Renal pelvis (tissue), 4 donors: ENCODE measurements around the gene GLCCI1. TPM values are rescaled to one million over a fixed set of nuclear protein-coding genes. Genes with fewer than 3 reads are reported as not detected.

Experiments used
- DNase-seq: peaks from one replicate; pipeline ENCODE4 v3.0.0-alpha.2; 2013
- polyA plus RNA-seq, 3 donors: library from polyadenylated mRNA; unstranded; fragments of 120-200 nt; gene quantifications; one replicate each; pipeline ENCODE4 v1.2.1, GENCODE V29; 2013; ENCODE audit not compliant: insufficient read length in 3 of 3

Gene GLCCI1
- polyA plus RNA-seq, 3 donors: 26.0 to 40.4 (median 32.8) TPM

GRCh38 chr7:8128449-8129317 lies 160.1 kb downstream of the GLCCI1 start:
- no peak for DNase-seq

DNA sequence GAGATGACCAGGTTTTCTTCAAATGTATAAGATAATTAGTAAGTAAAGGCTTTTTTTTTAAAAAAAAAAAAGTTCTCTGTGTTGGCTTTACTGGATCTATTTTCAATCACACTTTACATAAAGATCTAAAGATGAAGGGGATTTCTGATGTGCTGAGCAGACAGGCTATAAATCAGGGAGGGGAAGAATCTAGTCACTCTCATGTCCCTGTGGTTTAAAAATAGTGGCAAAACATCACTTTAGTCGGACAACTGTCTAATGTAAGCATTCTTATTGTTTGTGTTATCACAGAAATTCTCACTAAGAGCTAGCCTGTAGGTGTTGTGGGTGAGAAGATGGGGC lies 160.7 kb downstream of the GLCCI1 start:
- no peak for DNase-seq

DNA sequence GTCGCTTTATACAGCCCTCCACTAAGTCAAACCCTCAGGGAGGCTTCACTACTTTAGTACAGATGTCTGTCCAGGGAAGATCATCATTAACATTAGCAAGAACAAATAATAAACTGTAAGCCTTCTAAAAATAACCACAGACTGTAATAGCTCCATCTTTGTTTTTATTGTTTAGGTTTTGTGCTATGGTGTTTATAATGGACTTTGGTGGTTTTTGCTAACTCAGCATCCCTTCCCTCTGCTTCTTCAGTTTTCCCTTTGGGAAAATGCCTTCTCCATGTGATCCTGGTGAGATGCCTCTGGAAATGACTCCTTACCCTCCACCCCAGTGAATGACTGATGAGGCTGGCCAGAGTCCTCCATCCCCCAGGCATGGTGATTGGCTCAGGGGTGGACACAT lies 162.1 kb downstream of the GLCCI1 start:
- DNase-seq: no peak

DNA sequence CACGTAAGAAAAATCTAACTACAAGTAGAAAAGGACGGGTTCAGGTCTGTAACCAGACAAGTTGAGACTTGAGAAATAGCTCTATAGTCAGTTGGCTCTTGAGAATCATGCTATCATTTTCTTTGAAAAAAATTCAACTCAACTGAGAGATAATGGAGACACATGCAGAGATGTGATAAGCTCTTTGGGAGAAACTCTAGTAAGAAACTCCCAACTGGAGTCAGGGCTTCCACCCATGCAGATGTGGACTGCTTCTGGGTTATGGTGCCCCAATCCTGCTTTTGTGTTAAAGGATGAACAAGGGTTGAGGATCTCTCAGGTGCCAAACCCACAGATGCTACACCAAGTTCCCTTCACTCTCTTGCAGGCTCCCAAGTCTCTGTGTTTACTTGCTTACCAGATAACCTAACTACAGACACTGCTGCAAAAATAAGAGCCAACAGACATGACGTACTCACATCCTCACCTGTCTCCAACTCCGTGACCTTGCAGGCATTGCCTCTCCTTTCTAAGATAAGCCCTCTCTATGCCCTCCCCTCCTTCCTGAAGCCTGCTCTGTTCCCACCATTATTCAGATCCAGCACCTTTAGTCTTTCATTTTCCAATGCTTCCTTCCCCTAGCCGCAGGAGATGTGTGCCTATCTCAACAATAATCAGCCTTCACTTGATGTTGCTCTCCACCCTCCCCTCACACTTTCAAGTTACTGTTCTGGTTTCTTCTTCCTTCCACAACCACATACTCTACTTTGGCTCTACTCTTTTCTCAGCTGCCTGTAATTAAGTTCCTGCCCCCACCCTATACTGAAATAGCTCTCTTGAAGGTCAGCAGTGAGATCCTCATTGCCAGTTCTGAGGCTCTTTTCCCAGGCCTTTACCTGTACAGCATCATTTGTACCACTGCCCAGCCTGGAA lies 163.4 kb downstream of the GLCCI1 start:
- no peak for DNase-seq

DNA sequence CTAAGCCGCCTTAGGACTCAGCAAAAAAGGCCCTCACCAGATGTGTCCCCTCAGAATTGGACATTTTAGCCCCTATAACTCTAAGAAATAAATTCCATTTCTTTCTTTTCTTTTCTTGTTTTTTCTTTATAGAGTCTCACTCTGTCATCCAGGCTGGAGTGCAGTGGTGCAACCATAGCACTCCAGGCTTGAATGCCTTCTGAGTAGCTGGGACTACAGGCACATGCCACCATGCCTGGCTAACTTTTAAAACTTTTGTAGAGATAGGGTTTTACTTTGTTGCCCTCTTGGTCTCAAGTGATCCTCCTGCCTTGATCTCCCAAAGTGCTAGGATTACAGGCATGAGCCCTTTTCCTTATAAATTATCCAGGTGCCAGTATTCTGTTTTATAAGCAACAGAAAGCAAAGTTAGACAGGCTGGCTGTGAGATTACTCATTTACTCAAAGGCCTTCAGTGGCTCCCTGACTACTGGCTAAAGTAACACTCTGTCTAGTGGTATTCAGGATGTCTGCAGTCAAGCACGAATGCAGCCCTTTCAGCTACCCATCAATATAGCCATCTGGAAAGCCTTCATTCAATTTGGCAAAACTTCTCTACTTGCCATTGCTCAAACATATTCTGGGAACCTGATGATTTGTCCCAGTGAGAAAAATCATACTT lies 164.7 kb downstream of the GLCCI1 start:
- DNase-seq: peak; percentile 24

- peak; percentile 34 for DNase-seq
Observed at GRCh38 chr7:8134089-8134733, 165.6 kb downstream of the GLCCI1 start.

DNA sequence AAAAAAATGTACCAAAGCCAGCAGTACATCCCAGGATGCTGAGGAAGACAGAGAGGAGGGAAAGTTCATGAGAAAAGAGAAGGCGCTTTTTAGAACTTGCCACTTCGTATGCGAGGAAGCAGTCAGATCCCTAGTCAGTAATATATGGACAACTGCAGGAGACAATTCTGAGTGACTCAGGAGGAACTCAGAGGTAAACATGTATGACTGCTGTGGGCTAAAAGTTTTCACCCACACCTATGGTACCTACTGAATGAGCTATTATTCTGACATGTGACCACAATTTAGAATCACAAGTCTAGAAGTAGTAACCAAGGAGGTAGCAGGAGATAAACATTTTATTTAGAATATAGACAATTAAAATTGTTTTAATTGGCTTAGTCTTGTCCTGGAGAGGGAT lies 166.8 kb downstream of the GLCCI1 start:
- DNase-seq: no peak

GRCh38 chr7:8136051-8136730 lies 167.6 kb downstream of the GLCCI1 start:
- DNase-seq: no peak
